K562 (cell line): ENCODE data around the gene AP5Z1. TPM values are rescaled to one million over a fixed set of nuclear protein-coding genes. Genes with fewer than 3 reads are reported as not detected.
A peak's percentile ranks its signal among the peaks of the same experiment; 100 is the strongest.

Experiments used
- ELF2 ChIP-seq: fragments of 250-450 bp; sonication (Bioruptor Pico); IDR thresholded peaks from 2 replicates; pipeline ENCODE4 v1.5.0; 2021; ENCODE audit warnings: mild to moderate bottlenecking
- JUN ChIP-seq, 2 experiments: sonication (generic) in 1 of 2; formaldehyde crosslinking in 1 of 2; IDR thresholded peaks; 2 replicates each; pipeline versions ENCODE4 v1.6.1 to v1.8.0; 2012 to 2022; ENCODE audit warnings: borderline replicate concordance in 2 of 2, mild to moderate bottlenecking in 2 of 2, improper control_type of control experiment in 1 of 2, low read depth in 1 of 2, low read length in 1 of 2, missing genetic modification reagents in 1 of 2
- MAZ ChIP-seq, 2 experiments: fragments of 450-650 bp in 1 of 2; sonication (generic) in 1 of 2; formaldehyde crosslinking; IDR thresholded peaks in 1 of 2; conservative IDR thresholded peaks in 1 of 2; 2 replicates each; pipeline versions ENCODE4 v1.4.0 to v1.5.0; 2020; ENCODE audit warnings: mild to moderate bottlenecking in 1 of 2, missing genetic modification reagents in 1 of 2
- NBN ChIP-seq: fragments of 450-650 bp; IDR thresholded peaks from 2 replicates; pipeline ENCODE4 v1.6.1; 2016; ENCODE audit warnings: low read depth, mild to moderate bottlenecking
- SAP30 ChIP-seq: fragments of 200-600 bp; sonication (generic); IDR thresholded peaks from 2 replicates; pipeline ENCODE4 v1.6.1; 2012; ENCODE audit warnings: borderline replicate concordance, low read depth, mild to moderate bottlenecking, moderate library complexity, low read length, control low read depth, inconsistent platforms; ENCODE audit not compliant: insufficient read depth, poor library complexity, severe bottlenecking
- ZFP1 ChIP-seq: fragments of 450-650 bp; formaldehyde crosslinking; IDR thresholded peaks from 2 replicates; pipeline ENCODE4 v1.4.0; 2020; ENCODE audit warnings: mild to moderate bottlenecking, mixed read lengths
- ZNF830 ChIP-seq: fragments of 250-450 bp; sonication (Bioruptor Pico); IDR thresholded peaks from 2 replicates; pipeline ENCODE4 v1.5.0; 2021; ENCODE audit warnings: mild to moderate bottlenecking
- polyA plus RNA-seq, 8 experiments: library from polyadenylated mRNA; depleted of rRNA in 4 of 8; stranded (reverse) in 5 of 8; unstranded in 3 of 8; fragments of >200 nt; fragmentation: Nextera tagmentation in 2 of 8; fragmentation: Illumina TruSeq in 1 of 8; extraction: Ambion mirVana in 2 of 8; extraction: Trizol in 1 of 8; gene quantifications; 2 replicates each; pipeline versions ENCODE4 v1.2.1 to v1.2.3, GENCODE V29; 2011 to 2014; ENCODE audit warnings: inconsistent platforms in 1 of 8, missing spikeins in 1 of 8
- total RNA-seq, 7 experiments: library from RNA; depleted of rRNA in 6 of 7; stranded (reverse); fragments of >200 nt in 6 of 7; fragmentation: Illumina TruSeq in 2 of 7; extraction: Trizol in 2 of 7; gene quantifications; 2 replicates each; pipeline versions ENCODE4 v1.2.1 to v1.2.3, GENCODE V29; 2011 to 2021; ENCODE audit warnings: low replicate concordance in 1 of 7
- TF ChIP-seq, protein P1 (sequence below): fragments of 200-800 bp; sonication (Bioruptor generic); IDR thresholded peaks from 2 replicates; pipeline ENCODE4 v1.6.1; 2017; ENCODE audit warnings: missing genetic modification characterization, missing compliant biosample characterization
- TF ChIP-seq, protein P2 (sequence below), 3 experiments: IDR thresholded peaks in 2 of 3; conservative IDR thresholded peaks in 1 of 3; 2 replicates each; pipeline ENCODE4 v1.5.1; 2011 to 2012; ENCODE audit warnings: low read length in 3 of 3, mild to moderate bottlenecking in 3 of 3, control low read depth in 2 of 3, improper control_type of control experiment in 1 of 3, inconsistent platforms in 1 of 3, low read depth in 1 of 3, mixed read lengths in 1 of 3, moderate library complexity in 1 of 3; ENCODE audit not compliant: insufficient read depth in 2 of 3
- TF ChIP-seq, protein P3 (sequence below): fragments of 200-400 bp; formaldehyde crosslinking; IDR thresholded peaks from 2 replicates; pipeline ENCODE4 v1.6.1; 2017; ENCODE audit warnings: mild to moderate bottlenecking, low read depth, low read length, moderate library complexity
- TF ChIP-seq, protein P4 (sequence below): fragments of 250-450 bp; sonication (Bioruptor Pico); IDR thresholded peaks from 2 replicates; pipeline ENCODE4 v1.9.0; 2021; ENCODE audit warnings: mild to moderate bottlenecking, inconsistent platforms
- TF ChIP-seq, protein P5 (sequence below): fragments of 450-650 bp; formaldehyde crosslinking; IDR thresholded peaks from 2 replicates; pipeline ENCODE4 v1.4.0; 2020; ENCODE audit warnings: mild to moderate bottlenecking, moderate library complexity

Gene AP5Z1
- total and polyA plus RNA-seq, 9 of the 15 experiments (the other 6 are each of a cell fraction or from before 2014, with no cell fraction given) = 0.06 to 31.1 (median 6.4) TPM

DNA sequence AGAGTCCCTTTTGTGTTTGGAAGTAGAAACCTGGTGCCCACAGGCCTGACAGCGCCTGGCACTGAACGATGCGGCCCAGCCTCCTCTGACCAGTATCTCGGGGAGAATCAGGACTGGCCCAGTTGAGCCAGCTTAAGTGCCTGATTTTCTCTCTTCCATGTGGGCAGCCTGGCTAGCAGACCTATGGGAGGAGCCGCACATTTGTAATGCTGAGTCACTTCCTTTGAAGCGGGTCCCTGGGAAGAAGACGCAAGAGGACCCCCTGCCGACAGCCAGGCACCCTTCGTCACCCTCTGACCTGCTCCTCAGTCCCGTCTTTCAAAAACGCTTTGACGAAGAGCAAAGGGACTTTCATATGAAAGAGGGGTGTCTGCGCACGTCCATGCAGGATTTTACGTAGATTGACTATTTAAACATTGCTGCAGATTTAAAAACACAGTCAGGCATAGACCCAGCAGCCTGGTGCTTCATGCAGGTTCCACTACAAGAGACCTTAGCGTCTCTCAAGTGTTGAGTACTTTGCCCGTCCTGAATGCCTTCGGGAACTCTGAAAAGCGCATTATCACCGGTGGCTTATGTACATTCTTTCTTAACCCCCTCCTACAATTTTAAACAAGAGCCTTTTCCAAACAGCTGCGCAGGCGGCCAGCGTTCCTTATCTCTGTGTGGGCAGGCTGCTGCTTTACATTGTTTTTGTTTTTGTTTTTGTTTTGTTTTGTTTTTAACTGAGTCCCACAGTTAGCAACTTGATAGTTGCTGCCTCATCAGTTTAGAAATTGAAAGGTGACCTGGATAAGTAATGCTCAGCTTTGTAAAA is 36.5 kb upstream of the AP5Z1 start (continued):
- TF ChIP-seq NBN (peak; percentile 57; the same call in 1 of the 2 replicates), ZFP1 (CRISPR knock-in tag) (no peak), ELF2 (CRISPR knock-in tag) (no peak), MAZ (CRISPR knock-in tag; conservative IDR thresholded peaks at IDR 0.05 in 1 of 2, IDR thresholded peaks at IDR 0.05 in 1 of 2) (0 out of 4 replicates have a peak, but pooled peaks of 1 of the 2 experiments have one; percentile 21), JUN (IDR thresholded peaks at IDR 0.05; ENCODE audit: borderline replicate concordance, low read depth, low read length) (no peak), JUN (CRISPR knock-in tag; IDR thresholded peaks at IDR 0.05; ENCODE audit: borderline replicate concordance) (0 out of 2 replicates have a peak, but pooled peaks have one; percentile 20), SAP30 (peak; percentile 3), ZNF830 (CRISPR knock-in tag) (no peak)
- TF ChIP-seq, protein P1, sequence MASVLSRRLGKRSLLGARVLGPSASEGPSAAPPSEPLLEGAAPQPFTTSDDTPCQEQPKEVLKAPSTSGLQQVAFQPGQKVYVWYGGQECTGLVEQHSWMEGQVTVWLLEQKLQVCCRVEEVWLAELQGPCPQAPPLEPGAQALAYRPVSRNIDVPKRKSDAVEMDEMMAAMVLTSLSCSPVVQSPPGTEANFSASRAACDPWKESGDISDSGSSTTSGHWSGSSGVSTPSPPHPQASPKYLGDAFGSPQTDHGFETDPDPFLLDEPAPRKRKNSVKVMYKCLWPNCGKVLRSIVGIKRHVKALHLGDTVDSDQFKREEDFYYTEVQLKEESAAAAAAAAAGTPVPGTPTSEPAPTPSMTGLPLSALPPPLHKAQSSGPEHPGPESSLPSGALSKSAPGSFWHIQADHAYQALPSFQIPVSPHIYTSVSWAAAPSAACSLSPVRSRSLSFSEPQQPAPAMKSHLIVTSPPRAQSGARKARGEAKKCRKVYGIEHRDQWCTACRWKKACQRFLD (CRISPR knock-in tag) = 0 out of 2 replicates have a peak, but pooled peaks have one; percentile 42
- TF ChIP-seq, protein P2, sequence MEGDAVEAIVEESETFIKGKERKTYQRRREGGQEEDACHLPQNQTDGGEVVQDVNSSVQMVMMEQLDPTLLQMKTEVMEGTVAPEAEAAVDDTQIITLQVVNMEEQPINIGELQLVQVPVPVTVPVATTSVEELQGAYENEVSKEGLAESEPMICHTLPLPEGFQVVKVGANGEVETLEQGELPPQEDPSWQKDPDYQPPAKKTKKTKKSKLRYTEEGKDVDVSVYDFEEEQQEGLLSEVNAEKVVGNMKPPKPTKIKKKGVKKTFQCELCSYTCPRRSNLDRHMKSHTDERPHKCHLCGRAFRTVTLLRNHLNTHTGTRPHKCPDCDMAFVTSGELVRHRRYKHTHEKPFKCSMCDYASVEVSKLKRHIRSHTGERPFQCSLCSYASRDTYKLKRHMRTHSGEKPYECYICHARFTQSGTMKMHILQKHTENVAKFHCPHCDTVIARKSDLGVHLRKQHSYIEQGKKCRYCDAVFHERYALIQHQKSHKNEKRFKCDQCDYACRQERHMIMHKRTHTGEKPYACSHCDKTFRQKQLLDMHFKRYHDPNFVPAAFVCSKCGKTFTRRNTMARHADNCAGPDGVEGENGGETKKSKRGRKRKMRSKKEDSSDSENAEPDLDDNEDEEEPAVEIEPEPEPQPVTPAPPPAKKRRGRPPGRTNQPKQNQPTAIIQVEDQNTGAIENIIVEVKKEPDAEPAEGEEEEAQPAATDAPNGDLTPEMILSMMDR (IDR thresholded peaks at IDR 0.05 in 2 of 3, conservative IDR thresholded peaks at IDR 0.05 in 1 of 3; ENCODE audit: insufficient read depth in 2 of 3, low read depth in 1 of 3, low read length in 3 of 3) = peak; percentile 15 to 32 (median 17); a peak in 3 of 6 replicates
- TF ChIP-seq, protein P3, sequence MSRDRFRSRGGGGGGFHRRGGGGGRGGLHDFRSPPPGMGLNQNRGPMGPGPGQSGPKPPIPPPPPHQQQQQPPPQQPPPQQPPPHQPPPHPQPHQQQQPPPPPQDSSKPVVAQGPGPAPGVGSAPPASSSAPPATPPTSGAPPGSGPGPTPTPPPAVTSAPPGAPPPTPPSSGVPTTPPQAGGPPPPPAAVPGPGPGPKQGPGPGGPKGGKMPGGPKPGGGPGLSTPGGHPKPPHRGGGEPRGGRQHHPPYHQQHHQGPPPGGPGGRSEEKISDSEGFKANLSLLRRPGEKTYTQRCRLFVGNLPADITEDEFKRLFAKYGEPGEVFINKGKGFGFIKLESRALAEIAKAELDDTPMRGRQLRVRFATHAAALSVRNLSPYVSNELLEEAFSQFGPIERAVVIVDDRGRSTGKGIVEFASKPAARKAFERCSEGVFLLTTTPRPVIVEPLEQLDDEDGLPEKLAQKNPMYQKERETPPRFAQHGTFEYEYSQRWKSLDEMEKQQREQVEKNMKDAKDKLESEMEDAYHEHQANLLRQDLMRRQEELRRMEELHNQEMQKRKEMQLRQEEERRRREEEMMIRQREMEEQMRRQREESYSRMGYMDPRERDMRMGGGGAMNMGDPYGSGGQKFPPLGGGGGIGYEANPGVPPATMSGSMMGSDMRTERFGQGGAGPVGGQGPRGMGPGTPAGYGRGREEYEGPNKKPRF = no peak
- TF ChIP-seq, protein P4, sequence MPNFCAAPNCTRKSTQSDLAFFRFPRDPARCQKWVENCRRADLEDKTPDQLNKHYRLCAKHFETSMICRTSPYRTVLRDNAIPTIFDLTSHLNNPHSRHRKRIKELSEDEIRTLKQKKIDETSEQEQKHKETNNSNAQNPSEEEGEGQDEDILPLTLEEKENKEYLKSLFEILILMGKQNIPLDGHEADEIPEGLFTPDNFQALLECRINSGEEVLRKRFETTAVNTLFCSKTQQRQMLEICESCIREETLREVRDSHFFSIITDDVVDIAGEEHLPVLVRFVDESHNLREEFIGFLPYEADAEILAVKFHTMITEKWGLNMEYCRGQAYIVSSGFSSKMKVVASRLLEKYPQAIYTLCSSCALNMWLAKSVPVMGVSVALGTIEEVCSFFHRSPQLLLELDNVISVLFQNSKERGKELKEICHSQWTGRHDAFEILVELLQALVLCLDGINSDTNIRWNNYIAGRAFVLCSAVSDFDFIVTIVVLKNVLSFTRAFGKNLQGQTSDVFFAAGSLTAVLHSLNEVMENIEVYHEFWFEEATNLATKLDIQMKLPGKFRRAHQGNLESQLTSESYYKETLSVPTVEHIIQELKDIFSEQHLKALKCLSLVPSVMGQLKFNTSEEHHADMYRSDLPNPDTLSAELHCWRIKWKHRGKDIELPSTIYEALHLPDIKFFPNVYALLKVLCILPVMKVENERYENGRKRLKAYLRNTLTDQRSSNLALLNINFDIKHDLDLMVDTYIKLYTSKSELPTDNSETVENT (CRISPR knock-in tag) = 0 out of 2 replicates have a peak, but pooled peaks have one; percentile 14
- TF ChIP-seq, protein P5, sequence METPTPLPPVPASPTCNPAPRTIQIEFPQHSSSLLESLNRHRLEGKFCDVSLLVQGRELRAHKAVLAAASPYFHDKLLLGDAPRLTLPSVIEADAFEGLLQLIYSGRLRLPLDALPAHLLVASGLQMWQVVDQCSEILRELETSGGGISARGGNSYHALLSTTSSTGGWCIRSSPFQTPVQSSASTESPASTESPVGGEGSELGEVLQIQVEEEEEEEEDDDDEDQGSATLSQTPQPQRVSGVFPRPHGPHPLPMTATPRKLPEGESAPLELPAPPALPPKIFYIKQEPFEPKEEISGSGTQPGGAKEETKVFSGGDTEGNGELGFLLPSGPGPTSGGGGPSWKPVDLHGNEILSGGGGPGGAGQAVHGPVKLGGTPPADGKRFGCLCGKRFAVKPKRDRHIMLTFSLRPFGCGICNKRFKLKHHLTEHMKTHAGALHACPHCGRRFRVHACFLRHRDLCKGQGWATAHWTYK (CRISPR knock-in tag) = no peak
